GM21825 (cell line): Measurements from ENCODE around the gene GALK2.

Source experiments
- ATAC-seq: cut with Tn5 transposase; IDR thresholded peaks from one replicate; pipeline ENCODE4 v1.9.1; 2021; ENCODE audit warnings: mild to moderate bottlenecking, moderate library complexity; ENCODE audit not compliant: unreplicated experiment

The GALK2 gene

GRCh38 chr15:49278751-49279150 lies 108.7 kb downstream of the GALK2 start:
- no peak for ATAC-seq

GRCh38 chr15:49279521-49280456 lies 109.7 kb downstream of the GALK2 start:
- ATAC-seq, result no peak

DNA sequence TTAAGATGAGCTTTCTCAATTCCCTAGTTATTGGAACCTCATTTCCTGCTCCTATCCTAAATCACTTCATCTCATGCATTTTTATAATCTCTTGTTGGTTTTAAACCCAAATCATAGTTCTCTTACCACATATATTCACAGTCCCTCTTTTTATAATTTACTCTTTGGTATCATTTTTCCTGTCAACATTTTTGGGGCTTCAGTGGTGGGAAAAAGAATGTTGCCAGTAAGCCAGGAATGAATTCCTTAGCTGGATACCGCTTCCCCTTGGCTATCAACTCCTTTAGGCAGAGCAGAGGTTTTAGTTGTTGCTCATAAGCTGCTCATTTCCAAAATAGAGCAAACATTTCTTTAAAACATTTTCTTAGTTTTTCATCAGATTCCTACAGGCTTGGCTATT lies 112.3 kb downstream of the GALK2 start:
- ATAC-seq, result no peak

DNA sequence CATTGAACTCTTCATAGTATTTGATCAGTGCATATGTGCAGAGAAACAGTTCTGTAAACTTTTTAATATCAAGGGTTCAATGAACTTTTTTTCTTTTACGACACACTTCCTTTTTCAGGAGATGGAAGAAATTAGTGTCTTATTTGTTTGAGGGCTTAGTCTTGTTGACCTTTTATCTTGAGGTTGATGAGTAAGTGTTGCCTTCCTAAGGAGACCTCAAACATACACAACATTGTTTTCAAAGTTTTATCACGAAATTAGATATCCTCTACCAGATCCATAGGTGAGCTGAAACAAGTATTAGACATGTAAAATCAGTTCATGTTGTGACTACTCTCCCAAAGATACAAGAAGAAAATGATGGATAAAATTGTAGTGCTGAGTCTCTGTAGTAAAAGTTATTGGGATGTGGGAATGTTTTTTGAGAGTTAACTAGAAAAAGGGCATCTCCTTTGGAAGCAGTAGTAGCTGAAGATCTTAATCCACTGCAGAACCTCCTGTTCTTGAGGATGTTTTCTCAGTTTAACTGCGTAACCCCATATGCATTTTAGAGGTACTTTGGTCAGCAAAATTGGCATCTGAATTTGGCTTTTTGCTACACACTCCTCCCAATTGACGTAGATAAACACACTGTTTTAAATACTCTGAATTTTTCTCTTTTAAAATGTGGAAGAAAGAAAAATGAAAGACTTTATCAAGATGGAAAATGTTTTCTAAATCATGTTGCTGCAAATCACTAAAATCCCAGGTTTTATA lies 116.8 kb downstream of the GALK2 start:
- ATAC-seq, result no peak

- ATAC-seq, result no peak
Observed at GRCh38 chr15:49287481-49287880, 117.4 kb downstream of the GALK2 start.

GRCh38 chr15:49288391-49288790 lies 118.3 kb downstream of the GALK2 start:
- no peak for ATAC-seq

DNA sequence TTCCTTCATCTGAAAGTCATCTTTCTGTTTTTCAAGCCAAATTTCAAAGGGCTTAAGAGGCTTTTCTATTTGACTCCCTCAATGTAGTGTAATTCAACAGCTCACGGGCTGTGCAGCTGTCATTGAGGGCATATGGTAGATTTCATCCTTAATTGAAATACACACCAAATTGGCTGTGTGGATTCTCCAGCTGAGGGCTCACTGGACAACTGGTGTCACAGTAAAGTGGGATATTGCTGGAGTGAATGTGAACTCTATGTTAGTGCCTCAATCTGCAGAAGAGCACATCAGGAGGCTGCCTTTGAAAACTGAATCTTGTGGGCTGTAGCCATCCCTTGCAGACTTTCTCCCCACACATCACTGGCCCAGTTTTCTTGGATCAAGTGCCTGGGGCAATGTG lies 120.1 kb downstream of the GALK2 start:
- no peak for ATAC-seq

GRCh38 chr15:49293941-49294340 lies 123.9 kb downstream of the GALK2 start:
- ATAC-seq, result no peak

GRCh38 chr15:49296258-49296657 lies 126.2 kb downstream of the GALK2 start:
- no peak for ATAC-seq

GRCh38 chr15:49297584-49297983 lies 127.5 kb downstream of the GALK2 start:
- no peak for ATAC-seq

- no peak for ATAC-seq
Observed at GRCh38 chr15:49300856-49301255, 130.8 kb downstream of the GALK2 start.

DNA sequence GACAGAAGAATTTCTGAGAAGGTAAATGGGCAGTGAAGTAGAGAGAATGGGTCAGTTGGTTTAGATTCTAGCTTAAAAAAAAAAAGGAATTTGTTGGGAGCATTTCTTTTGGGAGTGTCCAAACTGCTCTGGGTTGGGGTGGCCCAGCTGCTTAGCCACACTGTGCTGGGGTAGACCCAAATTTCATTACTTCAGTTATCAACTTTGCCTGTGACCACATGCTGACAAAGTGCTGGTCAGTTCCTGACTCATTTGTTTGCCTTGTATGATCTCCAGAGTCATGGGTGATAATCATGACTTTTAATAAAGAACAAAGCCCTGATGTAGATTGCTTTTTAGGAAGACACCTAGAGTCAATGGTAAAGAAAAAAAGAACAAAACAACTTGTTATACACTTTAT lies 131.5 kb downstream of the GALK2 start:
- ATAC-seq, result no peak

DNA sequence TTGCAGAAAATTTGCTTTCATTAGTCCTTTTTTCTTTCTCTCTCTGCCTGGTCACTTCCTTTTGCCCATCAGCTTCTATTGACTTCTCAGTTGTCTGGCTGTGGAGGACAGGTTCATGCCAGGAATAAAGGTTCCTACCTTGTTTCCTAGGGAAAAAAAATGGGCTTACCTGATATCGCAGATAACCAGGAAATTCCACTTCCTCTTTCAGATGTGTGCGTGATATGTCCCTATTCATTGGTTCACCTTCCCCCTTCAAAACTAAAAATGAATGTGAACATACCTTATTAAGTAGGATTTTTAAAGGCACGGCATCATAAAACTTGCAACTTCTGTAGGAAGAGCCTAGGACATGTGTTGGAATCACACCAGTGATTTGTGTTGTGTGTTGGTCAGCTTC lies 133.0 kb downstream of the GALK2 start:
- ATAC-seq, result no peak

GRCh38 chr15:49306551-49306950 lies 136.5 kb downstream of the GALK2 start:
- ATAC-seq, result no peak

GRCh38 chr15:49308686-49309085 lies 138.6 kb downstream of the GALK2 start:
- no peak for ATAC-seq

DNA sequence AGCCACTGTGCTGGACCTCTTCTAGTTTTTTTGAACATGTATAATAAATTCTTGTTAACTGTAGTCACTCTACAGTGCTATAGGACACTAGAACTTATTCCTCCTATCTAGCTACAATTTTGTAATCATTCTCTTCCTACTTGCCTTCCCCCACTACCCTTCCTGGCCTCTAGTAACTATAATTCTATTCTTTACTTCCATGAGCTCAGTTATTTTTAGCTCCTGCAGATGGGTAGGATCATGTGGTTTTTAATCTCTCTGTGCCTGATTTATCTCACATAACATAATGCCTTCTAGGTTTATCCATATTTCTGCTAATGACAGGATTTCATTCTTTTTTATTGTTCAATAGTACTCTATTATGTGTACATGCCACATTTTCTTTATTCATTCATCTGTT lies 139.8 kb downstream of the GALK2 start:
- ATAC-seq, result no peak

- no peak for ATAC-seq
Observed at GRCh38 chr15:49313650-49314049, 143.6 kb downstream of the GALK2 start.

DNA sequence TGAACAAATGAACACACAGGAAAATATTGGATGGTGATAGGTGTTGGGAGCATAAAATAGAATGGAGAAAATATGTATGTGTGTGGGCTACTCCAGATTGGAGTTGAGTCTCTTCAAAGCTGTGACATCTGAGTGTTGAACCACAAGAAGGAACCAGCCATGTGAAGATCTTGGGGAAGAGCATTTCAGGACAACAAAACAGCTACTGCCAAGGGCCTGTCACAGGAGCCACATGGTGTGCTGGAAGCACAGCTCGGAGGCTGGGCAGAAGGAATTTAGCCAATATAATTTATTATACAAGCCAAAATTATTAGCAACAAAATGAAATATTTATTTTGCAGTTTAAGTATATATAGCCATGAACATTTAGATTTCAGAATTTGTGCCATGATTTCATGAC lies 144.7 kb downstream of the GALK2 start:
- no peak for ATAC-seq

- ATAC-seq, result no peak
Observed at GRCh38 chr15:49315391-49315823, 145.4 kb downstream of the GALK2 start.

DNA sequence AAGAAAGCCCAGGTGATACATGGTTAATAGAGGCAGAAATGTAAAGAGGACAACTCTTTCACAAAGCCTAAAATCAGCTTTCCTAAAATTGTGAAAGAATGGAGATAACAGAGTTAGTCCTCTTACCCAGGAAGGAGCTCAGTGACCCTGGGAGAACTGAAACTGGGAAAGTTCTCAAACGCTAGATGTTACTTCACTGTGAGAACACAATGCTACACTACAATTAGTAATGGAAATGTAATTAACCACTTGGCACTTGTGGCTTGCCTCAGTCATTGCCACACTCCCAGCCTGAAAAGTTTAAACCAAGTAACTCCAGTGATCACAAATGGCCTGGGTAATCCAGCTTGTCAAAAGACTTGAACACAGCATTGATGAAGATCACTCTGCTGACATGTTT lies 150.3 kb downstream of the GALK2 start:
- ATAC-seq, result no peak

- ATAC-seq, result no peak
Observed at GRCh38 chr15:49323207-49323606, 153.2 kb downstream of the GALK2 start.

GRCh38 chr15:49327927-49328326 lies 157.9 kb downstream of the GALK2 start:
- ATAC-seq, result no peak
